Glomerular visceral epithelial cell (primary cell): ENCODE results near the gene SEMA3F.

Experiments used
- DNase-seq: peaks from one replicate; pipeline ENCODE4 v3.0.0-alpha.2; 2016; ENCODE audit errors: extremely low spot score

The SEMA3F gene

DNA sequence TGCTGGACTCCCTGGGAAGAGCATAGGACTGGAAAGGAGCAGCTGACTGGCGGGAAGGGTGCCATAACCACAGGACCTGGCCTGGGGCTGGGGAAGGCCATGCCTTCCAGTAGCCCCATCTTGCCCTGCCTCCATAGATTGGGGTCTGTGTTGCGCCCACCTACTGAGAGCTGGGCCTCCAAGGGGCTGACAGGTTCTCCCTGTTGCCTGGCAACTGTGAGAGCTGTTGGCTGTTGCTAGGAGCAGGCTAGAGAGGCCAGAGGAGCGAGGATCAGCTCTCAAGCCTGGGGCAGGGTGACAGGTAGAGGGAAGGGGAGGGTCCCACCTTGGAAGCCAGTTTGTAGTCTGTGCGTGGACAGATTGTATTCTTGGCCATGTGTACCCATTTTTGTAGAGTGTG lies 78.1 kb downstream of the SEMA3F start:
- DNase-seq: no peak

DNA sequence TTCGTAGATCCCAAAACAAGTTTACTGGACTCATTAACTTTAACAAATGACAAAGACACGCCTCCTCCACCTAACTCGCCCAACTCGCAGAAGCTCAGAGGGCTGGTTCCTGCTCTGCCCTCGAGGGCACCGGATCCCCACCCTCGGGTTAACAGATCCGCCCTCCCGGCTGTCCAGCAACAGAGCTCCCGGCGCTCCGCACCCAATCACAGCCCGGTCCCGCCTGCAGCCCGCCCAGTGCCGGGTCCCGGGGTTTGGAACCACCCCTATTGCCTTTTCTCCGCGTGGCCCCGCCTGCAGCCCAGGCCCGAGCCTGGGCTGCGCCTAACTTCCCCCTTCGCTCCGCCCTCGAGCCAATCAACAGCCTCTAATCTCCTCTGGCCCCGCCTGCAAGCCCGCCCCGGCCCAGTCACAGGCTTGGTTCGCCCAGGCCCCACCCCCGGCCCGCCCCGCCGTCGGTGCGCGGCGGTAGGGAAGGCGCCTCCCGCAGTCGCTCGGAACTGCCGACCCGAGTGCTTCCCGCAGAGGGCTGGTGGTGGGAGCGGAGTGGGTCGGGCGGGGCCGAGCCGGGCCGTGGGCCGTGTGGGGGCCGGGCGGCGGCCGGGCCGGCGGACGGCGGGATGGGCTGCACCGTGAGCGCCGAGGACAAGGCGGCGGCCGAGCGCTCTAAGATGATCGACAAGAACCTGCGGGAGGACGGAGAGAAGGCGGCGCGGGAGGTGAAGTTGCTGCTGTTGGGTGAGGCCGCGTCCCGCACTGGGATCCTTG lies 80.8 kb downstream of the SEMA3F start, which contains the start of gene GNAI2:
GNAI2 (plus strand) TSS at position 489 of the 768 bp plus-strand sequence; CDS start at position 621, 132 bp downstream.
- peak; percentile 99 for DNase-seq

DNA sequence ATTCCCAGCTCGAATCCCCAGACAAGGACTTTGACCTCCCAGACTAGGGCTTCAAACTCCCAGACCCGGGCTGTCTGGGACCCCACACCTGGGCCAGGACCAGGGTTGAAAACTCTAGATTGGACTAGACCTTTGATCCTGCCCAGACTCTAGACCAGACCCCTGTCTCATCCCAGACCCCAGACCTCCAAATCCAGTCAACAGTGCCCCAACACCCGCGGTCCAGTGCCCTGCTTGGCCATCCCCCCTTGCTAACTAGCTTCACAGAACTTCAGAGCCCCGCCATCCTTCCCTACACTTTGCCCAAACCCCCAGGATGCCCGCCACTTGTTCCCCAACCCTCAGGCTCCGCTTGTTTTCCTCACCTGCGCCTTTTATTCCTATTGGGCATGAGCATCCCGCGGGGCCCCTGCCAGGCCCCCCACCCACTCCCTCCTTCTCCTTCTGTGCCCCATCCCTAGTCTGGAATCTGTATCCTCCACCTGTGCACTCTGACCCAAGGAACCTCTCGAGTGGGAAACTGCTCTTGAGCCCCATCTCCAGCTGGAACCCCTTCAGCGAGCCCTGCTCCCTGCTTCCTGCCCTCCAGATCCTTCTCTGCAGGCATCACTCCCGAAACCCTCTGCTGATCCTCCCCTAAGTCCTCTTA lies 81.5 kb downstream of the SEMA3F start:
- DNase-seq: no peak

DNA sequence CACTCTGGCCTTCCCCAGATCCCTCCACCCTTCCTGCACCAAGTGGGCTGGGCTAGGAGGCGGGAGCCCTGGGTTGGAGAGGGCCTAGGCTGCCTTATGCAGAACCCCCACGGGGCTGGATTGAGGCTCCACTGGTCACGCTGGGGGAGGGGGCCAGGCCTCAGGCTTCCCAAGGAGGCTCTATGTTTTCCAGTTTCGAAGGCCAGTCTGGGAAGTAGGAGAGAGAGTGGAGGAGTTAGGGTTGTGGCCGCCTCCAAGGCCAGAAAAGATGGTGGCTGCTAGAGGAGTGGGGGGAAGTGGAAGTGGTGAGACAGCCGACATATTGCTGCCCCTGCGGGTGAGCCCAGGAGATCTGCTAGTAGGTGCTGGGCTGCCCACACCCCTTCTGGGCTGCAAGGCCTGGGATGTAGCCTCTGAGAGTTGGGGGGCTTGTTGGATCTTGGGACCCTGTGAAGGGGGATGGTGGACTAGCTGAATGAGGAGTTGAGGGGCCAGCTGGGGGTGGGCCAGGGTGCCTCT lies 82.1 kb downstream of the SEMA3F start:
- peak; percentile 53 for DNase-seq

DNA sequence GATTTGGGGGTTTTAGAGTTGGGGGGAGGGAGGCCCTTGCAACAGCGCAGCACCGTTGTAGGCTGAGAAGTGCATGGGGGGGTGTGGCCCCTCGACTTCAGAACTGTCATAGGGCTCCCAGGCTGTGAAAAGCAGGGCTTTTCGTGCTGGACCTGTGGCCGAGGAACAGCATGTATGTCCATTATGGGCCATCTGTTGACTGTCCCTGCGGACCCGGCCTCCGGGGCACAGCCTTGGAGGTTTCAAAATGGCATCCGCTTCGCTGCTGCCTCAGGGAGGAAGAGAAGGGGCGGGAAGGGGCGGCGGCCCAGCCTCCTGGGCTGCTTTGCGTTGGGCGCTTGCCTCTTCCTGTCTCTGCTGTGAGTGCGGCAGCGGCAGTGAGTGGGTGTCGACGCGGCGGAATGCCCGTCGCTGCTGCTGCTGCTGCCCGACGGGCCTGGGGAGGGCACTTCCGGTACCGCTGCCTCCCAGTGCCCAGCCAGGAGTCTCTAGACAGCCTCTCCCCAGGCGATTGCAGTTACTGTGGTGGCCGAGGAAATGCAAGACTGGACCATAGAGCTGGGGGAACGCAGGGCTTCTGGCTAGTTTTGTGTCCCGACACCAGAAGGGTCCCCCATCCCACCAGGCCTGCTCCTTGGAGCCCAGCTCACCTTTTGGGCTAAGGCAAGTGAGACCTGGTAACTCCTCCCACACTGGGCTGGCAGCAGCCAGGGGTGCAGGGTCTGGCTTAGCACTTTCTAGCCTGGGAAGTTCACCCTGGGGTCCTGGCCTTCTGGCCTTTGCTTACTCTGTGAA lies 82.8 kb downstream of the SEMA3F start:
- peak; percentile 87 for DNase-seq

DNA sequence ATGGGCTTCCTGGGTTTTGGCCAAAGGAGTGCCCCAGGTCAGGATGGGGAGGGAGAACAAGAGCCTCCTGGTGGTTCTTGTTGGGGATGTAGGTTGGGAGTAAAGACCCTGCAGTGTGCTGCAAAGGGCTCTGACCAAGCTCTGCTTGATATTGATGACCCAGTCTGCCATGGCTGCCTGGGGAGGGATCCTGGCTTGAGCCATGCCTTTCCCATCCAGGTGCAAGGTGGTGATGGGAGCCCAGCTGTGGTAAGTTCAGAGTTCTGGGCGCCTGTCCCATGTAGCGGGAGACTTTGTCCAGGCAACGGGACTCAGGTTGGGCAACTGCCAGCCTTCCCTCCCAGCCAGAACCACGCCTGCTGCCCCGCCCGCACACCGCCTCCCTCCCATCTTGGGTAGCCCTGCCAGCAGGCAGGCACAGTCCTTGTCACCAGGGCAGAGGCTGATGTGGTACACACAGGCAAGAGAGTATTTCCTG lies 83.5 kb downstream of the SEMA3F start:
- peak; percentile 53 for DNase-seq
